ENCODE data around the gene CCDC24. TPM values are rescaled to one million over a fixed set of nuclear protein-coding genes. Genes with fewer than 3 reads are reported as not detected.

Gene CCDC24
- total and polyA plus RNA-seq, 2 of the 4 experiments (the other 2 are of a cell fraction), result 1.4 to 4.6 TPM

DNA sequence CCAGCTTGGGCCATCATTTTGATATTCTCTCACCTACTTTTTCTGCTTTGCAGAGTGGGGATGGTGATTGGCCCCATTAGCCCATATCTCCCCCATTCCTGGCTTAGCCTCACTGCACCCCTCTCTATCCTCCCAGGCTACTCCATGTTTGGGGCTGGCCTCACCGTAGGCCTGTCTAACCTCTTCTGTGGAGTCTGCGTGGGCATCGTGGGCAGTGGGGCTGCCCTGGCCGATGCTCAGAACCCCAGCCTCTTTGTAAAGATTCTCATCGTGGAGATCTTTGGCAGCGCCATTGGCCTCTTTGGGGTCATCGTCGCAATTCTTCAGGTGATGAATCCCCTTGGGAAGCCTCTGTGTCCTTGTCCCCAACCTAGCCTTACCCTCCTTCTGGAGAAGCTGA is 14.5 kb upstream of the CCDC24 start:
- WGBS, 2 experiments (ENCODE audit: extremely low coverage in 2 of 2, insufficient read length in 1 of 2), result 95% methylated on average over 7 of the region's 8 CpGs; no CpG with 5 or more reads in 1 of the 2 experiments
- H3K27me3 ChIP-seq (ENCODE audit: control insufficient read depth, insufficient read depth, low read length), result no peaks in the 10 kb centered on the region
- no peak overlapping the region for H2BK5ac ChIP-seq (ENCODE audit: low read depth, low read length, poor library complexity, severe bottlenecking)
- no peak overlapping the region for H3K4me2 ChIP-seq (ENCODE audit: low read depth, low read length)
- CTCF ChIA-PET, result no interaction called here
- H3K36me3 ChIP-seq (ENCODE audit: control insufficient read depth, insufficient read depth, low read length), result peaks cover 29% of the 10 kb centered on the region
- H4K20me1 ChIP-seq (ENCODE audit: insufficient read depth, low read length), result peaks cover 33% of the 10 kb centered on the region
- H3K4me3 ChIP-seq (ENCODE audit: insufficient read depth, low read depth, low read length), result no peak overlapping the region
- no peak overlapping the region for H2AK5ac ChIP-seq (ENCODE audit: low read depth, low read length)
- H3K4me1 ChIP-seq (ENCODE audit: control insufficient read depth, insufficient read depth, low read length), result peaks cover 23% of the 10 kb centered on the region
- intact Hi-C loops (cut with micrococcal nuclease), result no loop called here
- POLR2A ChIA-PET (ENCODE audit: unreplicated experiment), result no interaction called here
- no peak overlapping the region for H4K5ac ChIP-seq (ENCODE audit: low read depth, low read length)
- peaks cover 36% of the 10 kb centered on the region for H3K9me1 ChIP-seq (ENCODE audit: insufficient read depth, low read length)
- H3K9me3 ChIP-seq (ENCODE audit: control insufficient read depth, insufficient read depth, low read length), result no peaks in the 10 kb centered on the region
- peaks cover 41 to 63% of the 10 kb centered on the region in 2 experiments; a peak in 3 of 4 replicates for H3K79me1 ChIP-seq (ENCODE audit: low read depth in 1 of 2, low read length in 2 of 2)
- H2BK20ac ChIP-seq (ENCODE audit: low read depth, low read length), result no peak overlapping the region
- H4K91ac ChIP-seq (ENCODE audit: insufficient read depth, low read depth, low read length), result no peak overlapping the region
- H3K23ac ChIP-seq (ENCODE audit: low read depth, low read length), result no peak overlapping the region
- no peak overlapping the region for H3K27ac ChIP-seq (ENCODE audit: insufficient read depth, low read length)
- no peak overlapping the region for H3K14ac ChIP-seq (replicated peaks; ENCODE audit: low read depth, low read length)
- BruUV-seq (replicated peaks), result no TSS peak
- H2BK15ac ChIP-seq (ENCODE audit: low read depth, low read length), result no peak overlapping the region
- no peak overlapping the region for H2AK9ac ChIP-seq (replicated peaks; ENCODE audit: low read depth, low read length, poor library complexity)
- in situ Hi-C loops (cut with MboI; ENCODE audit: low sequenced_read_pairs), result no loop called here
- dilution Hi-C loops (cut with HindIII; ENCODE audit: low sequenced_read_pairs, unreplicated experiment), result no loop called here
- no peak overlapping the region for H2AFZ ChIP-seq (replicated peaks; ENCODE audit: low read length, poor library complexity)
- no peak for TF ChIP-seq MAFK (IDR thresholded peaks at IDR 0.05; ENCODE audit: low read depth, low read length)
- TF ChIP-seq, protein P1, sequence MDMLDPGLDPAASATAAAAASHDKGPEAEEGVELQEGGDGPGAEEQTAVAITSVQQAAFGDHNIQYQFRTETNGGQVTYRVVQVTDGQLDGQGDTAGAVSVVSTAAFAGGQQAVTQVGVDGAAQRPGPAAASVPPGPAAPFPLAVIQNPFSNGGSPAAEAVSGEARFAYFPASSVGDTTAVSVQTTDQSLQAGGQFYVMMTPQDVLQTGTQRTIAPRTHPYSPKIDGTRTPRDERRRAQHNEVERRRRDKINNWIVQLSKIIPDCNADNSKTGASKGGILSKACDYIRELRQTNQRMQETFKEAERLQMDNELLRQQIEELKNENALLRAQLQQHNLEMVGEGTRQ (IDR thresholded peaks at IDR 0.05; ENCODE audit: low read depth, low read length), result no peak
- TF ChIP-seq, protein P2, sequence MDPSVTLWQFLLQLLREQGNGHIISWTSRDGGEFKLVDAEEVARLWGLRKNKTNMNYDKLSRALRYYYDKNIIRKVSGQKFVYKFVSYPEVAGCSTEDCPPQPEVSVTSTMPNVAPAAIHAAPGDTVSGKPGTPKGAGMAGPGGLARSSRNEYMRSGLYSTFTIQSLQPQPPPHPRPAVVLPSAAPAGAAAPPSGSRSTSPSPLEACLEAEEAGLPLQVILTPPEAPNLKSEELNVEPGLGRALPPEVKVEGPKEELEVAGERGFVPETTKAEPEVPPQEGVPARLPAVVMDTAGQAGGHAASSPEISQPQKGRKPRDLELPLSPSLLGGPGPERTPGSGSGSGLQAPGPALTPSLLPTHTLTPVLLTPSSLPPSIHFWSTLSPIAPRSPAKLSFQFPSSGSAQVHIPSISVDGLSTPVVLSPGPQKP (IDR thresholded peaks at IDR 0.05; ENCODE audit: borderline replicate concordance, low read depth, low read length), result no peak
- H3K56ac ChIP-seq (ENCODE audit: extremely low read depth, insufficient read depth, low read length), result no peak overlapping the region
- no peak overlapping the region for H4K8ac ChIP-seq (ENCODE audit: low read depth in 2 of 2, low read length in 2 of 2)
- H3K9ac ChIP-seq (ENCODE audit: low read depth, low read length), result no peak overlapping the region
- no peak overlapping the region for H3K18ac ChIP-seq (ENCODE audit: low read depth, low read length)
- DNase-seq, result no peak
- no peak overlapping the region for H3K4ac ChIP-seq (ENCODE audit: low read depth, low read length)
- ATAC-seq (ENCODE audit: low read depth), result no peak
- no peak overlapping the region for H2BK120ac ChIP-seq (ENCODE audit: low read depth, low read length)
